NCI-H1694 (cell line): ENCODE results near the gene UCN2.
"Not testable (repeated sequence)": the region's sequence is repeated elsewhere in the genome, so short reads cannot be mapped to it uniquely, and the experiment has no call there.

Source experiments
- DNase-seq: peaks from one replicate; lab custom pipeline; 2025; lab: John Stamatoyannopoulos, UW

UCN2 gene

DNA sequence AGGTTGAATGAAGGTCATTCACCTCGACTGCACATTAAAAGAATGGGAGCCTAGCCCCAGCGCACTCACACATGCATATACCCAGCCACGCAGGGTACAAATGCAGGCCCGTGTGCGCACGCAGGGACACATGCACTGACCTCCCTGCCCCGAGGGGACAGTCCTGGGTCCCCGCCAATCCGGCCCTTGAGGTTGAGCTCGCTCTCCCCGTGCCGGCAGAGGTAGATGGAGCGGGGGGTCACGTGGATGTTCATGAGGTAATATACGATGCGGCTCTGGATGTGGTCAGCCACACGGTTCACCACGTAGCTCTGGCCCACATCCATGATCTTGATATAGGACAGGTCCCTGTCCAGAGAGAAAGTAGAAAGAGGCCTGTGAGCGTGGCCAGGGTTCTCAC, 27.5 kb downstream of the UCN2 start:
- DNase-seq: no peak

DNA sequence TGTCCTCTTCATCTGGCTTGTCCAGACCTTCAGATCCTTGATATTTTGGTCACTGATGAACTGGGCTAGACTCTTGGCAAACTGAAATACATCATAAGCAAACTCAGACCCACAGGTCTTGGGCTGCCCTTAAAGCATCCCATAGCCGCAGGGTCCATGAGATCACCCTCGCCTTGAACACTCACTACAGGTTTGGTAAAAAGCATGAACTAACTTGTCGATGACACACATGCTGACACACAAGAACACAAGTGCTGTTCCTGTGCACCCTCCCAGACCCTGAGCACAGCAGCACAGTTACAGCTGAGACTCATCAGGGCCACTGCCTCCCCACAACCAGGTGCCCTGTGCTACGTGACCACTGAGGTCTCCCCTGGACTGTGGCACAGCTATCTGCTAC, 28.0 kb downstream of the UCN2 start:
- no peak for DNase-seq

DNA sequence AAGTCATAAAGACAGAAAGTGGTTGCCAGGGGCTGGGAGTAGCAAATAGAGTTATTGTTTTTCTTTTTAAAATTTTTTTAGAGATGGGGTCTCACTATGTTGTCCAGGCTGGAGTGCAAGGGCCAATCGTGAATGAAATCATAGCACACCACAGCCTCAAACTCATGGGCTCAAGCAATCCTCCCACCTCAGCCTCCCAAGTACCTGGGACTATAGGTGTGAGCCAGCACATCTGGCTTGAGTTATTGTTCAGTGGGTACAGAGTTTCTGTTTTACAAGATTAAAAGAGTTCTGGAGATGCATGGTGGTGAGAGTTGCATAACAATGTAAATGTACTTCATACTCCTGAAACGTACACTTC, 30.6 kb downstream of the UCN2 start:
- DNase-seq: no peak

DNA sequence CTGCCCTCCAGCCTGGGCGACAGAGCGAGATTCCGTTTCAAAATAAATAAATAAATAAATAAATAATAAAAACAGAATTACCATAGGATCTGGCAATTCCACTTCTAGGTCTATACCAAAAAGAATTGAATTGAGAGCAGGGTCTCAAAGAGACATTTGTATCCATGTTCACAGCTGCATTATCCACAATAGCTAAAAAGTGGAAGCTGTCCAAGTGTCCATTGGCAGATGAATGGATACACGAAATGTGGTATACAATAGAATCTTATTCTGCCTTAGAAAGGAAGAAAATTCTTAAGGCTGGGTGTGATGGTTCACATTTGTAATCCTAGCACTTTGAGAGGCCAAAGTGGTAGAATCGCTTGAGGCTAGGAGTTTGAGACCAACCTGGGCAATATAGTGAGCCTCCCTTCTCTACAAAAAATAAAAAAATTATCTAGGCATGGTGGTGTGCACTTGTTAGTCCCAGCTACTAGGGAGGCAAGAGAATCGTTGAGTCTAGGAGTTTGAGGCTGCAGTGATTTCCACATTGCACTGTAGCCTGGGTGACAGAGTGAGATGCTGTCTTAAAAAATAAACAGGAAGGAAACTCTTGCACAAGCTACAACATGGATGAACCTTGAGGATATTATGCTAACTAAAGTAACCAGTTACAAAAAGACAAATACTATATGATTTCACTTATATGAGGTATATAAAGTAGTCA, 31.2 kb downstream of the UCN2 start:
- DNase-seq: no peak

DNA sequence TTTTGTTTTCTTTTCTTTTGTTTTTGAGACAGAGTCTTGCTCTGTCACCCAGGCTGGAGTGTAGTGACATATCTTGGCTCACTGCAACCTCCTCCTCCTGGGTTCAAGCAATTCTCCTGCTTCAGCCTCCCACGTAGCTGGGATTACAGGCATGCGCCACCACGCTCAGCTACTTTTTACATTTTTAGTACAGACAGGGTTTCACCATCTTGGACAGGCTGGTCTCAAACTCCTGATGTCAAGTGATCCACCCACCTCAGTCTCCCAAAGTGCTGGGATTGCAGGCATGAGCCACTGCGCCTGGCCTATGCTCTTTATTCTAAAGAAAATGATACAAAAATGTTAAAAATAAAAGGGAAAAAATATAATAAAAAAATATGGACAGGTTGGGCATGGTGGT, 32.9 kb downstream of the UCN2 start:
- DNase-seq: not testable (repeated sequence)

DNA sequence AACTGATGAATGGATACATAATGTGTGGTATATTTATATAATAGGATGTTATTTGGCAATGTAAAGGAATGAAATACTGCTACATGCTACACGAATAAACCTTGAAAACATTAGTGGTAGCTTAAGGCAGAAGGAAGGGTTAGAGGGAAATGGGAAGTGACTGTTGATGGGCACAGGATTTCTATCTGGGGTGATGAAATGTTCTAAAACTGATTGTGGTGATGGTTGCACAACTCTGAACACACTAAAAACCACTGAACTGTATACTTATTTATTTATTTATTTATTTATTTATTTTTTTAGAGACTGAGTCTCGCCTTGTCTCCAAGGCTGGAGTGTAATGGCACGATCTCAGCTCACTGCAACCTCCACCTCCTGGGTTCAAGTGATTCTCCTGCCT, 34.8 kb downstream of the UCN2 start:
- DNase-seq: no peak

DNA sequence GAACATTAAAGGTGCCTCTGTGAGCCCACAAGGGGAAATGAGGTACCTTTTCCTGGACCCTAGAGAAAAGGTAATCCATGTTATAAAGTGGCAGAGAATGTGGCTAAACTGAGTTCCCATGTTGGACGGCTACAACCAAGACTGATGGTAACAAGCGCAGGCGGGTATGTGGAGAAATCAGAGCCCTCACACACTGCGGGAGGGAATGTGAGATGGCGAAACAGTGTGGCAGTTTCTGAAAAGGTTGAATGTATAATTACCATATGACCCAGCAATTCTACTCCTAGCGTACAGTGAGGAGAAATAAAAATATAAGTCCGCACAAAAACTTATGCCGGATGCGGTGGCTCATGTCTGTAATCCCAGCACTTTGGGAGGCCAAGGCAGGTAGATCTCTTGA, 35.5 kb downstream of the UCN2 start:
- no peak for DNase-seq

DNA sequence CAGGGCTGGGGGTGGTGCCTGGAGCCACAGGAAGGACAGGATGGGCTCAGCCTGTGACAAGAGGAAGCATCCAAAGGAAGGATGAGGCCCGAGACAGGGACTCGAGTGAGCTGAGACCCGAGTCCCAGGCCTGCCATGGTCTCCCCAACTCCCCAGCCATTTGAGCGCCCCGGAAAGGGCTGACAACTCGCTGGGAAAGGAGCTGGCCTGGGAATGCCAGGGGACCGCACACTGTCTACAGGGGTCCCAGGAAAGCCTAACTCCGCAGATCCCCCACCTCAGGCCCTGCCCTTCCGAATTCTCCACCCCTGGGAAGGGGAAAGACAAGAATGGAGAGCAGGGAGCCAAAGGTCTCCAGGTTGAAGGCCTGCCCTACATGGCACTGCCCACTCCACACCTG, 38.6 kb downstream of the UCN2 start:
- DNase-seq: no peak

DNA sequence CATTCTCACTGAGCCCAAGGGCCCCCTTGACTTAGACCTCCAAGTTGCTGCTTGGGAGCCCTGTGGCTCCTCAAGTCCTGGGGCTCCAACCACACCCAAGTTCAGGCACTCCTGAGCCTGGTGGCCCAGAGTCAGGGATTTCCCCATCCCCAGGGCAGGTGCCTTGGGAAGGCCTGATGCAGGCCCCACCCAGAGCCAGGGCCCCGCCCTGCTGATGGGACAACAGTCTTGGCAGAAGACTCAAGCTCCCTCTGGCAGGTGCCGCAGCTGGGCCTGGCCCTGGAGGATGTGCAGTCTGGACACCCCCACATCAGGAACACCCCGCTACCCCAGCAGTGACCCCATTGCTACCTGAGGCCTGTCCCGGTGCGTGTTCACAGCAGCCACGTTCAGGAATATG, 41.9 kb downstream of the UCN2 start:
- DNase-seq: no peak

DNA sequence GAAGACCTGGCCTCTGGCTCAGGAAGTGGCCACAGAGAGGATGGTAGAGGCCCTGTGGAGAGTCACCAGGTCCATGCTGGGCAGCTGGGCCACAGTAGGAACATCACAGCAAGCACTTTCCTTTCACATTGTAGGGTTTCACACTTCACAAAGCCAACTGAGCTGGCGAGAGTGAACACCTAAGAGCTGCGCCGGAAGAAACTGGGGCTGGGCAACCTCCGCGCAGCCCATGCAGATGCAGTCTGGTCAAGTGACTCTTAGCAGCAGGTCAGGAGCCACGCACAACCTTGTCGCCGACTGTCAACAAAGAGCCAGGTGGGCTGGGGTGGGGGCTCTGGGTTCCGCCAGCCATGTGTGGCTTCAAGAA, 44.3 kb downstream of the UCN2 start:
- no peak for DNase-seq

DNA sequence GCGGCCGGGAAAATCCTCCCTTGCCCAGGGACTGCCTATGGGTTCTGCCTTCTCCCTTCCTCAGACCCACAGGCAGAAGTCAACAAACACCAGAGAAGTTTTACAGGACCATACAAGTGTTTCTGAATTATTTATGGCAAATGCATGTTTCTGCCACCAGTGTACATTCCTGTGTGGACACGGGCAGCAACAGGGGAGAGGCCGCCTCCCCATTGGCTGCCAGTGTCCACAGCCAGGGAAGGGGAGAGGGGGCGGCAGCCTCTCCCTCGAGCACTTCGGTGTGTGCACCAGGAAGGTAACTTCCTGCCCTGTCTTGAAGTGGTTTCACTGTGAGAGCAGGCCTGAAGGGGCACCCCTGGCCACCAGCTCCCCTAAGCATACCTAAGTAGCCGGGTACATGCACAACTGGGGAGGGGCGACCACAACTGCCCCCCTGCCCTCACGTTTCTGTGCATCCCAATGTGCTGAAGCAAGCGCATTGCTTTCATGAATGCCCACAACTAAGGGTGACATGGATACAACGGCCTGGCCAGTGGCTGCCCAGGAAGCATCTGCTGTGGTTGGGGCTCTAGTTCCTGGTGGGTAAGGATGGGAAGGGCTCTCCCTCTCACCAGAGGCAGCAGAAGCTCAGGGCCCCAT, 44.8 kb downstream of the UCN2 start:
- DNase-seq: no peak

DNA sequence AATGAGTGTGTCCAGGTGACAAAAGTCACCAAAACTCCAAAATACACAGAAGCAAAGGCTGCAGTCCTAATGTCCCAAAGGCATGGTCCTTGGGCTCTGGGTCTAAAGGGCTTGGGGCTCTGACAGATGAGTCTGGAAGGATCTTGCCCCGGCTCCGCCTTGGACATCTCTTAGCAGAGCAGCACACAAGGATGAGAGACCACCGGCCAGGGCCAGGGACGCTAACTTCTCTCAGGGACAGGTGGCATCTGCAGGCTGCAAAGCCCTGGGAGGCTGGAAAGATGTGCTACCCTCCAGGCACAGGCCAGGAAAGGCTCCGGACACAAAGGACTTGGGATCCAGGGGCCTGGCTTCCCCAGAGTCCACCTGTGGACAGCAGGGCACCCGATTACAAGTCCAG, 45.5 kb downstream of the UCN2 start:
- no peak for DNase-seq

DNA sequence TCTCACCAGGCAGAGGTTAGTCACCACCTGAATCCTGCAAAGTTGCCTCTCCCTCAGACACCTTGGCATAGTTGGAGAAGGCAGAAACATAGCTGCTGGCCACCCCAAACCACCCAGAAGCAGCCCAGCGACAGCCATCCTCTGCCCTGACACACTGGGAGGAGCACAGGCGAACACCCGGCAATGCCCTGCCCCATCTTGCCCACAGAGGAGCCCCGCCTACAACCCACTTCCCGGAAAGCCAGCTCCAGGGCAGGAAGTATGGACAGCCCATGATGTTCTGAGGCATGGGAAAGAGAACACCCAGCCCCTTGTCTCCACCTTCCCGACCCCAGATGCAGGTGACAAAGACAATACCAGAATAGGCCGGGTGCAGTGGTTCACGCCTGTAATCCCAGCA, 47.0 kb downstream of the UCN2 start:
- no peak for DNase-seq

DNA sequence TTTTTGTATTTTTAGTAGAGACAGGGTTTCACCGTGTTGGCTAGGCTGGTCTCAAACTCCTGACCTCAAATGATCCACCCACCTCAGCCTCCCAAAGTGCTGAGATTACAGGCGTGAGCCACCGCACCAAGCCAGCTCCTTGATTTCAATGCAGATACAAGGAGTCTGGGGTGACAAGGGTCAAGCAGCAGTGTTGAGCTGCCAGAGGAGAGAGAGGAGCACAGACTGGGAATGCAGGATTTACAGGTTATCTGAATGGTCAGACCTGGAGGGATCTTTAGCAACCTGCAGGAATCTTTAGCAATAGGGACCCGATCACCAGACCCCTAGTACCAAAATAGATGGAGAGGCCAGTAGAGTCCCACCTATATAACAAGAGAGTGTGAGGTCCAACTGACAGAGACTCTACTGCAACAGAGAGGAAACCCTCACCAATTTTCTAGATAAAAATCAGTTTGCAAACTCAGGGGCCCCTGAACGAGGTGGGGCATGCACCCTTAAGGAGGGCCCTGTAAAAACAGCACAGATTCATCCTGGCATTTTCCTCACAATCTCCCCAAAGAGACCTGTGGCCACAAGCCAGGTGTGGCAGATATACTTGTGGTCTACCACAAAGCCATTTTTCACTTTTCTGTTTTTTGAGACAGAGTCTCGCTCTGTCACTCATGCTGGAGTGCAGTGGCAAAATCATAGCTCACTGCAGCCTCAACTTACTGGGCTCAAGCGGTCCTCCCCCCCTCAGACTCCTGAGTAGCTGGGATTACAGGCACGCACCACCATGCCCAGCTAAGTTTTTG, 49.0 kb downstream of the UCN2 start:
- no peak for DNase-seq
